BJ (cell line): Measurements from ENCODE around the gene FXYD2. TPM values are rescaled to one million over a fixed set of nuclear protein-coding genes. Genes with fewer than 3 reads are reported as not detected.

ENCODE experiments used
- CTCF ChIA-PET: fragments of 350-600 bp; formaldehyde crosslinking; extraction: SDS; loops from one replicate; lab custom pipeline; 2021; ENCODE audit warnings: antibody characterized with exemption, inconsistent platforms; lab: Yijun Ruan, JAX
- POLR2A ChIA-PET: fragments of 300-600 bp; sonication (Branson Sonifier 250); formaldehyde crosslinking; extraction: SDS; loops from one replicate; lab custom pipeline; 2021; ENCODE audit warnings: antibody characterized with exemption; lab: Charles Lee
- DNase-seq: peaks from one replicate; pipeline ENCODE4 v3.0.0-alpha.2; 2011; ENCODE audit warnings: low read depth
- H3K27me3 ChIP-seq: 2 replicates; pipeline ENCODE4 v1.6.0; 2011; ENCODE audit warnings: low read length; ENCODE audit not compliant: control insufficient read depth, insufficient read depth
- H3K36me3 ChIP-seq: 2 replicates; pipeline ENCODE4 v1.5.1; 2011; ENCODE audit warnings: low read length; ENCODE audit not compliant: control insufficient read depth, insufficient read depth
- H3K4me3 ChIP-seq: 2 replicates; pipeline ENCODE4 v1.5.1; 2011; ENCODE audit warnings: low read depth, mild to moderate bottlenecking, control low read depth, low read length
- CTCF ChIP-seq: IDR thresholded peaks from 2 replicates; pipeline ENCODE4 v1.5.1; 2011; ENCODE audit warnings: low read depth, mild to moderate bottlenecking, control low read depth, inconsistent platforms, low read length, moderate library complexity; ENCODE audit not compliant: insufficient read depth
- polyA plus RNA-seq: library from polyadenylated mRNA; depleted of rRNA; stranded (reverse); fragments of >200 nt; gene quantifications from 2 replicates; pipeline ENCODE4 v1.2.3, GENCODE V29; 2011

FXYD2 gene
- polyA plus RNA-seq, 1 experiment: not detected

- Histone ChIP-seq H3K4me3 (no peak overlapping the region), H3K27me3 (peaks cover 2% of the 10 kb centered on the region), H3K36me3 (no peaks in the 10 kb centered on the region)
- ChIA-PET POLR2A (no interaction called here), CTCF (interaction anchor here (0.5 kb wide), 1 partner anchor 41 kb away, joined by 3 read pairs; no protein-coding TSS in a partner anchor)
- no peak for TF ChIP-seq CTCF
- no peak for DNase-seq
These were observed 33.3 kb upstream of the FXYD2 start for GRCh38 chr11:117857734-117858414.

- Histone ChIP-seq H3K27me3 (peaks cover 2% of the 10 kb centered on the region), H3K36me3 (no peaks in the 10 kb centered on the region), H3K4me3 (no peak overlapping the region)
- DNase-seq: no peak
- ChIA-PET POLR2A (no interaction called here), CTCF (interaction anchor here (4.3 kb wide), 1 partner anchor 12 kb away, joined by 21 read pairs; no protein-coding TSS in a partner anchor)
- TF ChIP-seq CTCF: no peak
These were observed 31.5 kb upstream of the FXYD2 start for GRCh38 chr11:117855912-117856651.

GRCh38 chr11:117855186-117855845 is 30.8 kb upstream of the FXYD2 start:
- Histone ChIP-seq H3K4me3 (no peak overlapping the region), H3K36me3 (no peaks in the 10 kb centered on the region), H3K27me3 (peaks cover 2% of the 10 kb centered on the region)
- DNase-seq: no peak
- POLR2A ChIA-PET: no interaction called here
- CTCF ChIA-PET: interaction anchor here (1.4 to 4.3 kb wide), 2 partner anchors 11 to 38 kb away, joined by 4 to 21 read pairs; no protein-coding TSS in a partner anchor
- no peak for TF ChIP-seq CTCF

- CTCF ChIA-PET: interaction anchor here (1.9 to 4.3 kb wide), 2 partner anchors 8 to 94 kb away, joined by 9 to 21 read pairs; no protein-coding TSS in a partner anchor
- H3K36me3 ChIP-seq: no peaks in the 10 kb centered on the region
- POLR2A ChIA-PET: no interaction called here
- no peak overlapping the region for H3K4me3 ChIP-seq
- H3K27me3 ChIP-seq: peaks cover 2% of the 10 kb centered on the region
- no peak for DNase-seq
- no peak for TF ChIP-seq CTCF
These were observed 27.8 kb upstream of the FXYD2 start for GRCh38 chr11:117852309-117852708.

- TF ChIP-seq CTCF: no peak
- ChIA-PET POLR2A (no interaction called here), CTCF (interaction anchor here (1.9 kb wide), 1 partner anchor 94 kb away, joined by 9 read pairs; no protein-coding TSS in a partner anchor)
- DNase-seq: no peak
- Histone ChIP-seq H3K36me3 (no peaks in the 10 kb centered on the region), H3K27me3 (peaks cover 2% of the 10 kb centered on the region), H3K4me3 (no peak overlapping the region)
These were observed 27.3 kb upstream of the FXYD2 start for GRCh38 chr11:117851852-117852251.
